ENCODE measurements around the gene RAB19. TPM values are rescaled to one million over a fixed set of nuclear protein-coding genes. Genes with fewer than 3 reads are reported as not detected.

Gene RAB19
- total RNA-seq (1 to 10 TPM; 2.1 TPM), total RNA-seq (2.3 to 4.2 reads per million in 2 donors)

- Mint-ChIP-seq H3K27me3 (no peaks in the 10 kb centered on the region), H3K36me3 (ENCODE audit: low read depth) (peaks cover 2% of the 10 kb centered on the region), H3K27ac (peak within 1 kb of the TSS; percentile 95), H3K4me1 (peaks cover 15% of the 10 kb centered on the region), H3K4me3 (peak within 1 kb of the TSS; percentile 98)
- peak; percentile 92 for ATAC-seq
- no peaks in the 10 kb centered on the region for H3K9me3 ChIP-seq (ENCODE audit: control insufficient read depth, low read length, poor library complexity, severe bottlenecking)
- DNase-seq = peak; percentile 14 to 29 (median 15)
Observed at GRCh38 chr7:140403878-140404564, at the start of gene RAB19. Gene RAB19, plus strand, starts transcription at chr7:140404058. Its CDS starts 3,589 bp downstream, at chr7:140407647.

GRCh38 chr7:140358024-140358411, 45.8 kb upstream of the RAB19 start:
- DNase-seq = no peak
- H3K9me3 ChIP-seq (ENCODE audit: control insufficient read depth, low read length, poor library complexity, severe bottlenecking) = no peaks in the 10 kb centered on the region
- Mint-ChIP-seq H3K27ac (peak overlapping the region; percentile 85), H3K36me3 (ENCODE audit: low read depth) (peaks cover 3% of the 10 kb centered on the region), H3K4me1 (peaks cover 22% of the 10 kb centered on the region), H3K4me3 (peak overlapping the region; percentile 91), H3K27me3 (no peaks in the 10 kb centered on the region)
- ATAC-seq = no peak

GRCh38 chr7:140358412-140359051, 45.3 kb upstream of the RAB19 start:
- peaks cover under 1% of the 10 kb centered on the region for H3K36me3 Mint-ChIP-seq (ENCODE audit: low read depth)
- ATAC-seq (peak; percentile 73), DNase-seq (no peak)
- peaks cover 22% of the 10 kb centered on the region for H3K4me1 Mint-ChIP-seq
- no peaks in the 10 kb centered on the region for H3K9me3 ChIP-seq (ENCODE audit: control insufficient read depth, low read length, poor library complexity, severe bottlenecking)
- peak overlapping the region; percentile 85 for H3K27ac Mint-ChIP-seq
- H3K4me3 Mint-ChIP-seq = peak overlapping the region; percentile 91
- no peaks in the 10 kb centered on the region for H3K27me3 Mint-ChIP-seq

GRCh38 chr7:140360697-140361229, 43.1 kb upstream of the RAB19 start:
- H3K9me3 ChIP-seq (ENCODE audit: control insufficient read depth, low read length, poor library complexity, severe bottlenecking) = no peaks in the 10 kb centered on the region
- Mint-ChIP-seq H3K4me3 (no peak overlapping the region), H3K36me3 (ENCODE audit: low read depth) (peaks cover 2% of the 10 kb centered on the region), H3K27me3 (no peaks in the 10 kb centered on the region), H3K27ac (peak overlapping the region; percentile 22), H3K4me1 (peaks cover 25% of the 10 kb centered on the region)
- DNase-seq = no peak
- no peak for ATAC-seq

GRCh38 chr7:140364819-140365218, 39.0 kb upstream of the RAB19 start:
- Mint-ChIP-seq H3K27me3 (no peaks in the 10 kb centered on the region), H3K36me3 (ENCODE audit: low read depth) (peaks cover 7% of the 10 kb centered on the region), H3K4me1 (peaks cover 15% of the 10 kb centered on the region), H3K4me3 (no peak overlapping the region), H3K27ac (peak overlapping the region; percentile 39)
- H3K9me3 ChIP-seq (ENCODE audit: control insufficient read depth, low read length, poor library complexity, severe bottlenecking) = no peaks in the 10 kb centered on the region
- DNase-seq (no peak), ATAC-seq (no peak)

GRCh38 chr7:140367528-140367927, 36.3 kb upstream of the RAB19 start:
- H3K27me3 Mint-ChIP-seq = no peaks in the 10 kb centered on the region
- no peak overlapping the region for H3K4me3 Mint-ChIP-seq
- DNase-seq (no peak), ATAC-seq (no peak)
- H3K27ac Mint-ChIP-seq = no peak overlapping the region
- peaks cover 7% of the 10 kb centered on the region for H3K36me3 Mint-ChIP-seq (ENCODE audit: low read depth)
- peaks cover 10% of the 10 kb centered on the region for H3K4me1 Mint-ChIP-seq
- H3K9me3 ChIP-seq (ENCODE audit: control insufficient read depth, low read length, poor library complexity, severe bottlenecking) = no peaks in the 10 kb centered on the region

GRCh38 chr7:140369294-140369693, 34.6 kb upstream of the RAB19 start:
- Mint-ChIP-seq H3K36me3 (ENCODE audit: low read depth) (peaks cover 6% of the 10 kb centered on the region), H3K4me1 (peaks cover 6% of the 10 kb centered on the region), H3K27ac (peak overlapping the region; percentile 63), H3K4me3 (no peak overlapping the region), H3K27me3 (no peaks in the 10 kb centered on the region)
- no peaks in the 10 kb centered on the region for H3K9me3 ChIP-seq (ENCODE audit: control insufficient read depth, low read length, poor library complexity, severe bottlenecking)
- no peak for DNase-seq
- ATAC-seq = no peak

GRCh38 chr7:140375323-140375722, 28.5 kb upstream of the RAB19 start:
- ATAC-seq (no peak), DNase-seq (no peak)
- peak overlapping the region; percentile 88 for H3K4me3 Mint-ChIP-seq
- H3K4me1 Mint-ChIP-seq = peaks cover 7% of the 10 kb centered on the region
- peak overlapping the region; percentile 93 for H3K27ac Mint-ChIP-seq
- H3K27me3 Mint-ChIP-seq = no peaks in the 10 kb centered on the region
- H3K9me3 ChIP-seq (ENCODE audit: control insufficient read depth, low read length, poor library complexity, severe bottlenecking) = no peaks in the 10 kb centered on the region
- no peaks in the 10 kb centered on the region for H3K36me3 Mint-ChIP-seq (ENCODE audit: low read depth)

- no peak for DNase-seq
- no peaks in the 10 kb centered on the region for H3K27me3 Mint-ChIP-seq
Observed at GRCh38 chr7:140375892-140376730, 27.7 kb upstream of the RAB19 start.

GRCh38 chr7:140383954-140384713, 19.7 kb upstream of the RAB19 start:
- no peaks in the 10 kb centered on the region for H3K9me3 ChIP-seq (ENCODE audit: control insufficient read depth, low read length, poor library complexity, severe bottlenecking)
- no peaks in the 10 kb centered on the region for H3K27me3 Mint-ChIP-seq
- ATAC-seq (no peak), DNase-seq (no peak)
- H3K4me1 Mint-ChIP-seq = peaks cover 3% of the 10 kb centered on the region
- H3K36me3 Mint-ChIP-seq (ENCODE audit: low read depth) = no peaks in the 10 kb centered on the region
- no peak overlapping the region for H3K4me3 Mint-ChIP-seq
- no peak overlapping the region for H3K27ac Mint-ChIP-seq

More at GRCh38 chr7:140375892-140376730, 27.7 kb upstream of the RAB19 start:
- no peaks in the 10 kb centered on the region for H3K9me3 ChIP-seq (ENCODE audit: control insufficient read depth, low read length, poor library complexity, severe bottlenecking)
- ATAC-seq = peak; percentile 86
- H3K27ac Mint-ChIP-seq = peak overlapping the region; percentile 93
- H3K4me1 Mint-ChIP-seq = peaks cover 7% of the 10 kb centered on the region
- H3K4me3 Mint-ChIP-seq = peak overlapping the region; percentile 88
- H3K36me3 Mint-ChIP-seq (ENCODE audit: low read depth) = no peaks in the 10 kb centered on the region

- H3K36me3 Mint-ChIP-seq (ENCODE audit: low read depth) = no peaks in the 10 kb centered on the region
- no peak overlapping the region for H3K27ac Mint-ChIP-seq
- H3K9me3 ChIP-seq (ENCODE audit: control insufficient read depth, low read length, poor library complexity, severe bottlenecking) = no peaks in the 10 kb centered on the region
- ATAC-seq (no peak), DNase-seq (no peak)
- peaks cover 7% of the 10 kb centered on the region for H3K4me1 Mint-ChIP-seq
- H3K4me3 Mint-ChIP-seq = no peak overlapping the region
- H3K27me3 Mint-ChIP-seq = no peaks in the 10 kb centered on the region
Observed at GRCh38 chr7:140384894-140385545, 18.8 kb upstream of the RAB19 start.

GRCh38 chr7:140389445-140389844, 14.4 kb upstream of the RAB19 start:
- H3K4me3 Mint-ChIP-seq = no peak overlapping the region
- H3K27me3 Mint-ChIP-seq = no peaks in the 10 kb centered on the region
- H3K4me1 Mint-ChIP-seq = peaks cover 7% of the 10 kb centered on the region
- ATAC-seq (no peak), DNase-seq (no peak)
- no peaks in the 10 kb centered on the region for H3K36me3 Mint-ChIP-seq (ENCODE audit: low read depth)
- H3K27ac Mint-ChIP-seq = peak overlapping the region; percentile 34
- no peaks in the 10 kb centered on the region for H3K9me3 ChIP-seq (ENCODE audit: control insufficient read depth, low read length, poor library complexity, severe bottlenecking)

All from T-helper 17 cell (primary cell).